NCI-H748 treated with DMSO at 0.1 percent for 48 hours (cell line): Measurements from ENCODE around the gene HCRTR2.
"Not testable (repeated sequence)": the region's sequence is repeated elsewhere in the genome, so short reads cannot be mapped to it uniquely, and the experiment has no call there.

Experiments used
- DNase-seq: peaks from one replicate; lab custom pipeline; 2025; lab: John Stamatoyannopoulos, UW

The HCRTR2 gene

DNA sequence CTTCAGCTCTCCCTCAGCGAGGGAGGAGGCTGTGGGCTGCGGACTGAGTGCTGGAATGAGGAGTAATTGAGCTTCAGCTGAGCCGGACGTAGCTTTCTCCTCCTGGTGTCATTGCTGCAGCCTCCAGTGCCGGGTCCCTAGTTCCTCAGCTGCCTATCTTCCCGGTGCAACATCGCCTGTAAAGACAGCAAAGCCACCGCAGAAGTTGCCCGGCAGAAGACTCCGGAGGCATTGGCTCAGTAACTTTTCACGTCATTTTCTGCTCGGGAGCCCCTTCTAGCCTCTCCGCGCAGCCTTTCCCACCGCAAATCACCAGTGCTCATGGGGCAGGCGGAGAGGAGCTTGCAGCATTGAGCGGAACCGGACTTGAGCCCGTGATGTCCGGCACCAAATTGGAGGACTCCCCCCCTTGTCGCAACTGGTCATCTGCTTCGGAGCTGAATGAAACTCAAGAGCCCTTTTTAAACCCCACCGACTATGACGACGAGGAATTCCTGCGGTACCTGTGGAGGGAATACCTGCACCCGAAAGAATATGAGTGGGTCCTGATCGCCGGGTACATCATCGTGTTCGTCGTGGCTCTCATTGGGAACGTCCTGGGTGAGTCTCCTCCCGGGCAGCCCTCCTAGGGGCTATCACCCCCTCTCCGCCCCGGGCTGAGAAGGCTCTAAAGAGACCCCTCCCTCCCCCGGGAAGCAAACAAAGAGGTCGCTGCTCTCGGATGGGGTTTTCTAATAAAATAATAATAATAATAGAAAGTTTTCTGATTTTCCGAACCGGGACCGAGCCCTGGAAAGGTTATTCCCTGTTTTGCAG lies at the start of gene HCRTR2:
HCRTR2 (plus strand) TSS at position 305 of the 816 bp plus-strand sequence; CDS start at position 378, 73 bp downstream.
- no peak for DNase-seq

DNA sequence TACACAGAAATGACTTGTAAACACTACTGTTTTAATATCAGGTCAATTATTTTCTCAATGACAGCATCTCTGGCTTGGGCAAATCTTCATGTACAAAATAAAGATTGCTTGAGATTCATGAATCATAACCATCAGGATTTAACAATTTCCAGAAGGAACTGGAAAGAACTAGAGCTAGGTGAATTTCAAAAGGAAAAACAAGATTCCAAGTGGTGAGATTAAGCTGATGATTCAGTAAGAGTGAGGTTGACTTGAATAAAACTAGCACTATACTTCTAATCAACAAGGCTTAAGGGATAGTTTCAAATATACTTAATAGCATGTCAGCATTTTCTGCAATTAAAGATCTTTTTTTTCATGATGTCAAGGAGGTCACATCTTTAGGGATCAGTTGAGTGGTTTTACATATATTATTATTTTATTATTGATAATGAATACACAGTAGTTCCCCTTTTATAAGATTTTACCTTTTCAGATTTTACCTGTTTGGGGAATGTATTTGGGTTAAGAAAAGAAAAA lies 43.5 kb upstream of the HCRTR2 start:
- DNase-seq = no peak

DNA sequence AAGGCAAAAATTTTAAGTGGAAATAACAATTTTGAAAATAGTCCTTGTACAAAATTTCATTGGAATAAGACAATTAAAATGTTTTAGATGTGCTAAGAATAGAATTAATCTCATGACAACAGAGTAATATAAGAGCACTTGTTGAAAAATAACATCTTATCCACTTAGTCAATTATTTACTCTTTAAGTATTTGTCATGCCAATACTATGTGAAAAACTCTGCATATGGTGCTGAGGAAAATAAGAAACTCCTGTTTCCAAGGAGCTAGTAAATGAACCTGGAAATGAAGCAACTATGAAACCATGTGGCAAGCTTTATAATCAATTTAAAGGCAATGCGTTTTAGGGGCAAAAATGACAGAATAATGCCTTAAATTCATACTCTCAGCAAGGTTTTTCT lies 42.7 kb upstream of the HCRTR2 start:
- no peak for DNase-seq

DNA sequence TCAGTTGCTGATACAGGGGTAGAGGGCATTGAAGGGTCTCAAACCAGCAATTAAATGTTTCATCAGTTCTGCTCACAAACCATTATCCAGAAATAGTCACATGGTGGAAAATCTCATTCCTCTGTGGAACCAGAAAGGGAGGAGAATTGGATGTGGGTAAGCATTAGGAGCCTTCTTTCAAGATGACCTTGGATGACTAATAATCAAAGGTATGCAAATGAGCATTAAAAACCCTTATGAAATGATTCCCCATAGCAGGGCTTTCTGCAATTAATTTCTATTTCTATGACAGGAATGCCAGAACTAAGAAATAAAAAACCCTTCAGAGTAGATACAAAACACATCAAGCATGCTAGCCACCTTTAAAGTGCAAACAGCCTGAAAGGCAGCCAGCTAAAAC lies 37.4 kb upstream of the HCRTR2 start:
- DNase-seq = no peak

DNA sequence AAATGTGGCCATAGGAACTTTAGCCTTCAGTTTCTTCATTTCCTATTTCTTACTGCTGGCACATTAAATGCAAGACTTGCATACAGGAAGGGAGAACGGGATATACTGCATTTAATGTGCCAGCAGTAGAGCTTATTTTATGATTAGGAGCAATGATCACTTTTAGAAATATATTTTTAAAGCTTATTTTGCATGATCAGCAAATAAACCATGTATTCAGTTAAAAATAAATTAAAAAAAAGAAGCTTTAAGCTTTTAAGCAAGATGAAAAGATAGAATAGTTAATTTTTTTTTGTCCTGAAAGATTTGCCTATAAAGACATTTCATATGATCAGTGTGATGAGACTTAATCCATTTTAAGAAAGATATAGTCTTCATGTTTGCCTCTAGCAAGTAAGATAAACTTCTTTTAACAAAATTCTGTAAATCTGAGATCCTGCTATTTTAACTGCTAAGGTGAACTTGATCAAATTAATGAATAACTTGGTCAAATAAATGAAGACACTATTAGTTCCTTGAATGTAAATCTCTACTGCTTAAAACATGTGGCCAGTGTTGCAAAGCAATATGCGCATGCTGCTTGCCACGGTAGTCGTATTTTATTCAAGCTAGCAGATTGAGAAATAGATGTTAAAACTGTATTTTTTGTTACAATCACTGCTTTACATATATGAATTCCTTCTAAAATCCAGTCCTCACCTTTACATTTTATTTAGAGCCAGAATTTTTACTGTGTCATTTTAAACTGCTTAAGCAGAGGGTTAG lies 36.2 kb upstream of the HCRTR2 start:
- DNase-seq = no peak

DNA sequence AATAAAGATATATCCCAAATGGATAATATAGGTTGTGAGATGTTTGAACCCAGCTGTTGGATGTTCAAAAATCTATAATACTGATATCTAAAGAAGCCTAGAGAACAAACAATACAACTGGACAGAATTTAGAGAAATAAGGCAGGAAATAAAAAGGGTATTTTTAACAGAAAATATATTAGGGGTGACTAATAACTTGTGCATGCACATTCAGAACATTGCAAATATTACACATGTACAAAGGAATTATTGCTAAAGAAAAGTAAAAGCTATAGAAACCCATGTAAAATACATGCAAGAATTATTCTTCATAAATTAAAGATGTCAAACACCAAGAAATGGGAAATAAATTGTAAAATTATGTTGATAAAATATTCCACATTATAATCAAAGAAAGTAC lies 32.7 kb upstream of the HCRTR2 start:
- no peak for DNase-seq

DNA sequence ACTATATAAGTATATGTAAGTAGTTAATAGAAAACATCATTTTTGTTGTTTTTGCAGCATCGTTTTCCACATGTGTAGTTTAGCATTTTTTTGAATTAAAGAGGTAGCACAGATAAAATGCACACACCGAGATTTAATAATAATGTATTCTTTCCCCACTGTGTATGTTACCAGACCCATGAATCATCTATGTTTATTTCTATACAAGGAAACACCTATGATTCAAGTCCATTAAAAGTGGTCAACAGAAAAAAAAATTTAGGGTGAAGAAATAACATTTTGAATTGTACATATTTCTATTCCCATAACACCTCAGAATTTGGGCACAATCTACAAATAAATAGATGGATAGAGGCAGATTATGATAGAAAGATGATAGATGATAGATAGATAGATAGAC lies 31.7 kb upstream of the HCRTR2 start:
- DNase-seq = no peak

DNA sequence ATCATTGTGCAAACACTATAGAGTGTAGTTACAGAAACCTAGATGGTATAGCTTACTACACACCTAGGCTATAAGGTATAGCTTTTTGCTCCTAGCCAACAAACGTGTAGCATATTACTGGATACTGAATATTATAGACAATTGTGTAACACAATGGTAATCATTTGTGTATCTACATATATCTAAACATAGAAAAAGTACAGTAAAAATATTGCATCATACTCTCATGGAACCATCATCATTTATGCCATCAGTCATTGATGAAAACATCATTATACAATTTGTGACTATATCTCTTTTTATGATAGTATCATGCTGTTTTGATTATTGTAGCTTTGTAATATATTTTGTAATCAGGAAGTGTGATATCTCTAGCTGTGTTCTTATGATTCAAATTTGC lies 21.0 kb upstream of the HCRTR2 start:
- no peak for DNase-seq

DNA sequence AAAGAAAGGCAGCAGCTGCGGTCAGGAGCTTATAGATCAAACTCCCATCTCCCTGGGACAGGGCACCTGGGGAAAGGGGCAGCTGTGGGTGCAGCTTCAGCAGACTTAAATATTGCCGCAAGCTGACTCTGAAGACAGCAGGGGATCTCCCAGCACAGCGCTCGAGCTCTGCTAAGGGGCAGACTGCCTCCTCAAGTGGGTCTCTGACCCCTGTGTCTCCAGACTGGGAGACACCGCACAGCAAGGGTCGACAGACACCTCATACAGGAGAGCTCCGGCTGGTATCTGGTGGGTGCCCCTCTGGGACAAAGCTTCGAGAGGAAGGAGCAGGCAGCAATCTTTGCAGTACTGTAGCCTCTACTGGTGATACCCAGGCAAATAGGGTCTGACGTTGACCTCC lies 15.5 kb upstream of the HCRTR2 start:
- not testable (repeated sequence) for DNase-seq

DNA sequence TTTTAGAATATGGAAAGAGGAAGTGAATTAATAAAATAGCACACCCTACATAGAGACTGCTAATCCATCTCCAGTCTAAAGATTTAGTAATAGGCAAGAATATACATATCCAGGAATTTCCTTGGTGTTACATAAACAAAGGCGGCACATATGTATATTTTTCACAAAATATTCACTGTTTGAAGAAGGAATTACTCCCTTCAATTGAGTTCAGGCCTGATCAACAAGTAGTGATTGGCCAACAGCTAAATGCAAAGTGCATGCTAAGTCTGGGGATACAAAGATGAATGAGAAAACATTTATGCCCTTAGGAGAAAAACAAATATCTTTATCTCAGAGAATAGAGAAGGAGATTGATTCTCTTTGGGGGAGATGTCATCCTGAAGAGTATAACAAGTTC lies 6.5 kb upstream of the HCRTR2 start:
- DNase-seq = no peak

DNA sequence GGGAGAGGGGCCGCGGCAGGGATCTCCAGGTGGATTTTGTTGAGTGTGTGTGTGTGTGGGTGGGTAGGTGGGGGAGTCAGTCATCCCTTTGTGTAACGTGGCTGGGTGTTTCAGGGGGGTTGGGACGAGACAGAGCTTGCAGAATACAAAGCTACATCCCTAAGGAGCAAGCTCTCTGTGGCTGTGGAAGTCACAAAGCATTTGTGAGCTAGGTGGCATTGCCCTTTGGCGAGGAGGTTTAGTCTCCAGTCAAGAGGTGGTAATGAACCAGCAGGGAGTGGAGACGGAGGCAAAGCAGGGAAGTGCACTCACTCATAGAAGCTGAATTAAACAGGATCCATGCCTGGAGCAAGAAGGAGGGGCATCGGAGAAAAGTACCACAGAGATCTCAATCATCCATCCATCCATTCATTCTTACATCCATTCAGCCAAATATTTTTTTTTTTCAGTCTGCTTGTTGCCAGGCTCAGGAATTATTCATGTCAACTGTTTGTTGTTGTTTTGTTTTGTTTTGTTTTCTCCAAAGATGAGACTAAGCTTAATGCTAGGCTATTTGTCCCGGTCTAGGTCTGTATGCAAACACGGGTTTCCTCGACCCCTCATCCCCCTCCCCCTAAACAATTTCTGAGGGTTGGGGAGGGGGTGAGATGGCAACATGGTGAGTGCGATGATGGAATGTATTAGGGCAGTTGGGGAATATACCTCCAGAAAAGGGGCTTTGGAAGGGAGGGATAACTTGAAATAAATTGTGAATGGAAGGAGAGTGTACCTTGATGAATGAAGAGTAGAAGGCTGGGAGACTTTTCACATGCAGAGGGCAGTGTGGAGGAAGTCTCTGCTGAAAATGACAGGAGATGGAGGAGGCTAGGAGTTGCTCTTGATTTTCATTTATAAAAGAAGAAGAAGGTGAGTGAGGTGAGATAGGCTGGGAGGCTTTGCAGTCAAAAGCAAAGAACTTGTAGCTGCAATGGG lies 1.0 kb downstream of the HCRTR2 start:
- DNase-seq = peak; percentile 53

DNA sequence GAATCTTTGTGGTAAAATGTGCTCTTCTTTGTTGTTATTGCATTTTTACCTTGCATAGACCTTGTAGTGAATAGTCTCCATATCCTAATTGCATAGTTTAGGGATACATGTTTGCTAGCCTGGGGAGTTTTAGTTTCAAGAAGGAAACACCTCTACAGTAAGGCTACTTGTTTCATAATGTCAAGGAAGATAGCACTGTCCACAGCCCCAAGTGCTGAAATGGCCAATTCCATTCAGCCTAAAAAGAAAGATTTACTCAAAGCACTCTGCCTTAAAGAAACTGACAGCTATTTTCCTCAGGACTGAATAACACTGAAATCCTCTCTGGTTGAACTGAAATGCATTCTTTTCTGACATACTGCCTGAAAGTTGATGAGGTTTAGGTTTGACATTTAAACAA lies 2.6 kb downstream of the HCRTR2 start:
- DNase-seq = no peak

DNA sequence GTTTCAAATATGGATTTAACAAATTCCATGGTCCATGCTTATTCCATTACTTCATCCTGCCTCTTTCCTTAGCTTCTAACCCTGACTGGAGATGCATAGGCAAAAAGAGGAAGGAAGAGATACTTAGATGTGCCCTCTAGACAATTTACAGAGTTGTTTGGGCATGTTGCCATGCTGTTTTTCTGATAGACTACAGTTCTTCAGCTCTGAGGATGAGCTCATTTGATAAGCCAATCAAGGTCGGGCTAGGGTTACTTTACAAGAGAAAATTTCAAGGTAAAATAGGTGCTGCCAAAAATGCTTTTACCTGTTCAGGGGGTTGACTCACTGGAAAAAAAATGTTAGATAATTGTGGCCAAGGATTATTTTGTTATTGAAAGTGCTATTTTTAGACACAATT lies 5.9 kb downstream of the HCRTR2 start:
- DNase-seq = no peak

DNA sequence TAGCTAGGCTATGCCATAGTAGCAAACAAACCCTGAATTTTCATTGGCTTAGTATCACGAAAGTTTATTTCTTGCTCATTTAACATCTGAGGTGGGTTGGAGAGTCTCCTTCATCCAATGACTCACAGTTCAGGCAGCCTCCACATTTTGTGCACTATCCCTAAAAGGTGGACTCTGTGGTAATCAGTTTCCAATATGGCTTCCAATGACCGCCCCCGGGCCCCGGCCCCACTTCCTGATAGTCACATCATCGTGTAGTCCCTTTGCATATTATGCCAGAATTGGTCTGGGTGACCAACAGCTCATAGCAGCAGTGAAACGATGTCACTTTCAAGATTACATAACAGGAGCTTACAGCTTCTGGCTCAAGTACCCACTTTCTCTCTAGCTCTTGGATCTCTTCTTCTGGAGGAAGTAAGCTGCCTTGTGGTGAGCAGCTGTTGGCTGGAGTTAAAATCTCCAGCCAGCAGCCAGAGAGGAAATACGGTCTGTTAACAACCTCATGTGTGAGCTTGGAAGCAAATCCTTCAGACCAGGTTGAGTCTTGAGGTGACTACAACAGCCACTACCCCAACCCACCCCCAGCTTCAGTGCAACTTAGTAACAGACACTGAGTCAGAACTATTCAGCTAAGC lies 7.8 kb downstream of the HCRTR2 start:
- no peak for DNase-seq

DNA sequence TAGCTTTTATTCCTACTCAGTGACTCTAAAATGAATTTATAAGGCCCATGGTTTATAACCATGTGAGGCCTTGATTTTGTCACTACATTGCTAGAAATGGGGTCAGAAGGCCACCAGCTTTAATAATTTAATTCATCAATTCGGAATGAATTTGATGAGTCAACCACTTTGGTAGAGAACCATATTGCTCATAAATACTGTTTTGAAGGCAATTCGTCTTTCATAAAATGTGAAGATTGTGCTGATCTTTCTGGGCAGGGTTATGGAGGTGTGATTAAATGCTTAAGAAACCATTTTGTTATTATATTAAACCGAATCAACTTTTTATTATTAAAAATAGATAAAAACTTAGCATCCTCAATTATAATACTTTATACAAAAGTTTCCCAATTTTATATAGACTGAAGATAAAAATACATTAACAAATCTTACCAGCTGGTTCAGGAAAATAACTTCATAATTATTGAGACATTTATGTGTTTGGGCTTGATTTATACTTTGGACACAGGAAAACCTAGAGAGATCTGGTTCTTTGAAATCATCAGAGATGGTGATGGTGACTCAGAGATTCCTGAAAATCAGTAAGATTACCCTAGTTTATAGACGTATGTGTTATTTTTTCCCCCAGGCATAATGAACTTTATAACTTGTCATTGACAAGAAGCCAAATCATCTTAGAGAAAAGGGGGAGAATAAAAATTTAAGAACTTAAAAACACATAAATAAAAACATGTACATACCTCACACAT lies 10.6 kb downstream of the HCRTR2 start:
- no peak for DNase-seq

DNA sequence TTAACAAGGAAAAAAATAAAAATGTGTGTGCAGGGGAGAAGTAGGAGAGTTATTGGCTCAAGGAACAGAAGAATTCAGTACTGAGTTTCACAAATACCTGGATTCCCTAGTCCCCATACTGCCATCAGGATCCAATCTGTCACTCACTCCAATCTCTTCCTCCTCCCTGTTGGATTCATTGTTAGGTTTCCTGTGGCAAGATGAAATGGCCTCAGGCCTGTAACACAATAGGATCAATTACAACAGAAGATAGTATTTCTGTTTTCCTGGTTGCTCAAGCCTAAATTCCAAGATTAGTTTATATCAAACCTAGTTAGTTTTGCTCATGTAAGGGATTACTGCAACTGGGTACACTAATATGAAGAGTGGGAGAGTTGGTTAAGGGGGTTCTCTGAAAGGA lies 24.4 kb downstream of the HCRTR2 start:
- DNase-seq = no peak

DNA sequence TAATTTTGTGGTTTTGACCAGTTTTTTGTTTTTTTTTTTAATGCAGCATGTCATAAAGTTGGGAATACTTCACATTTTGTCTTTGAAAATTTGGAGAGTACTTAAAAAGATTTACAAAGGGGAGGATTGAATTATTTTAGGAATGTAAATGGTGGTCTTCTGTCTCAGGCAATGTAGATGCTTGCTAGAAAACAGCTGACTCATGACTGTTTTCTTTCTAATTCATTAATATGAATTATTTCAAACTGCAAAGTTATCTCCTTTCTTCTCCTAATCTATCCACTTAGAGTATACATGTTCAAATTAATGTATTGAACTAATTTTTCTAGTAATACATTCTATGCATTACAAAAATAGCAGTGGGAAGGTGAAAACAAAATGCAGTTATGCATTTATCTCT lies 24.9 kb downstream of the HCRTR2 start:
- no peak for DNase-seq

DNA sequence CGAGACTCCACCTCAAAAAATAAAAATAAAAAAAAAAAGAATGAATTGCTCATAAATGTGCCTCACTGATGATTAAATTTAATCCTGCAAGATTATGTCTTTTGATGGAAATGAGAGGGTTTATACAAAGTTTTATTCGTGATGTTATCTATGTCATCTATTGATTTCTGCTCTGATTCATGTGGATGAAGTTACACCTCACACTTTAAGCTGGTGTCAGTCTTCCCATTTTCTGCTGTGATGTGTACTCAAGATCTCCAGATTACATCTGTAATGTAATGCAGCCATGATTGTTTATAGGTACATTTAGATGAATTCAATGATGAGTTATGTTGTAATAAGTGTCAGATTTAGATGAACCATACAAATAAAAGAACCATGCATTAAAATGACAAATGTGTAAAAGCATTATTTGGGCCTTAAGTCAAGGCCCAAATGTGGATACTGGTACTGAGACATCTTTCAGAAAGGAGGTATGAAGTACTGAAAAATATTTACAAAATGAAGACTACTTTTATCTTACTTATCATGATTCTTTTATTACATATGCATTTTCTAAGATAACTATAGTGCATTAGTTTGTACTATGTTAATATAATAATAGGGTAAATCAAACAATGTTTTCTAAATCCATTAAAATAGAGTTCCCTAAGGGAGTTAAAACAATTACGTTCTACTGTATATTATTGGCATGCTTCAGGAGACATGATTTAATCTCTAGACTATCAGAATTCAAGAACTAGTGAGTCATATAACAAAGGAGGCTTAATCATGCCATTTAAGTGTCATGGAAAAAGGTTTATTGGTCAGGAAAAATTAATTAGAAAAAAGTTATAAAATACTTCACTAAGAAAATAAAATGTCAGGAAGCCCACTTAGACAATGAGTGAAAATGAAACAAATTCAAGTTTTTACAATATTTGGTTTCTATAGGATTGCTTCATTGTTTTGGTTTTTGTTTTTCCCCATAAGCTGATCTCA lies 34.5 kb downstream of the HCRTR2 start:
- no peak for DNase-seq

DNA sequence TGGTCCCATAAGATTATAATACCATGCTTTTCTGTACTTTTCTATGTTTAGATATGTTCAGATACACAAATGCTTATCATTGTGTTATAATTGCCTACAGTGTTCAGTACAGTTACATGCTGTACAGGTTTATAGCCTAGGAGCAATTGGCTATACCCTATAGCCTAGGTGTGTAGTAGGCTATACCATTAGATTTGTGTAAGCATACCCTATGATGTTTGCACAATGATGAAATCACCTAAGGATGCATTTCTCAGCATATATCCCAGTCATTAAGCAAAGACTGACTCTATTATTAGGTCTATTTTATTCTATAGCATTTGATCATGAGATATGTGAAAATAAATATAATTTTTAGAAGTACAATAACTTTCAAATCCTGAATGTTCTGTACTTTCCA lies 36.6 kb downstream of the HCRTR2 start:
- DNase-seq = no peak

DNA sequence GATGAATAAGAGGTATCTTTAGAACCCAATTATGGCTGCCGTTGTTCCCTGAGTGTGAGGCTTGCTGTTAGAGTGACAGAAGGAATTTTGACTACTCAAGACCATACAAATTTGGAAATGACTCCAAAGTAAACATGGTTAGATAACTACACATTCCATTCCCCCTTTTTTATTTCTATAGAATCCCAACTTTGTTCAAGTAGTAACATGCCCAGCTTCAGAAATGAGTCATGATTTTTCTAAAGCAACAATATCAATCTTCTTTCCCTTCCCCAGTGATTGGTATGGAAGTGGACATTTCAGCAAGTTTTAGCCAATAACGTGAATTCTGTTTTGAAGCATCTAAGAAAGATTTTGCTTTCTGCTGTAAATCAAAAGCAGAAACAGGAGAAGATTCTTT lies 37.8 kb downstream of the HCRTR2 start:
- DNase-seq = no peak
